ES-I3 (cell line): ENCODE data around the gene FLACC1.

Experiments used
- H3K36me3 ChIP-seq: 2 replicates; pipeline ENCODE4 v1.6.1; 2013; ENCODE audit warnings: mild to moderate bottlenecking, low read length, control low read depth, moderate library complexity; ENCODE audit not compliant: insufficient read depth
- H3K4me1 ChIP-seq: 2 replicates; pipeline ENCODE4 v1.6.1; 2013; ENCODE audit warnings: mild to moderate bottlenecking, control low read depth, low read length; ENCODE audit not compliant: insufficient read depth
- H3K9ac ChIP-seq: 2 replicates; pipeline ENCODE4 v1.6.1; 2013; ENCODE audit warnings: low read depth, mild to moderate bottlenecking, low read length, moderate library complexity
- H3K9me3 ChIP-seq: 2 replicates; pipeline ENCODE4 v1.6.1; 2013; ENCODE audit warnings: mild to moderate bottlenecking, low read length, moderate library complexity; ENCODE audit not compliant: control insufficient read depth, insufficient read depth

Gene FLACC1

DNA sequence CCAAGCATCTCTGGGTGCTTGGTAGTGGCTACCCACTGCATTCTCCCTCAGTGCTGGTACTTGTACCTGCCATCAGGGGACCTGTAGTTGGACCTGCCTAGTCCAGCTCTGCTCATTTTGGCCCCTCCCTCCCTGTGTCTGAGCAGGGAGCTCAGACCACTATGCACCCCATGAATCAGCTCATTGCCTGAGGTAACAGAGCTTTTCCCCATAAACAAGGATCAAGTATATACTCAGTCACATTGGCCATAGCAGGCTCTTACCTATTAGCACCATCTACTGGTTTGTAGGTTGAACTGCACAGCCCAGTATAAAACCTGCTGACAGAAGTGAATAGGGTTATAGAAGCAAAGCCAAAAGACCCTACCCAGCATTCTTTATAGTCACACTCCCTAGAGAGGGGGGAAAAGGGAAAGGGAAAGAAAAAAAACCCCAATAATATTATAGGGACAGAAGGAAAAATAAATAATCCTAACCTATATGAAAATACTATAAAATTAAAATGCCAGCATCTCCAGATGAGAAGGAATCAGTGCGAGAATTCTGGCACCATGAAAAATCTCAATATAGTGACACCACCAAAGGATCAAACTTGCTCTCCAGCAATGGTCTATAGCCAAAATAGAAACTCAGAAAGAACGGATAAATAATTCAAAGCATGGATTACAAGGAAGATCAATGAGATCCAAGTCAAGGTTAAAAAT, 6.9 kb upstream of the FLACC1 start:
- H3K36me3 ChIP-seq, result no peaks in the 10 kb centered on the region
- no peaks in the 10 kb centered on the region for H3K4me1 ChIP-seq
- no peak overlapping the region for H3K9ac ChIP-seq
- no peaks in the 10 kb centered on the region for H3K9me3 ChIP-seq

DNA sequence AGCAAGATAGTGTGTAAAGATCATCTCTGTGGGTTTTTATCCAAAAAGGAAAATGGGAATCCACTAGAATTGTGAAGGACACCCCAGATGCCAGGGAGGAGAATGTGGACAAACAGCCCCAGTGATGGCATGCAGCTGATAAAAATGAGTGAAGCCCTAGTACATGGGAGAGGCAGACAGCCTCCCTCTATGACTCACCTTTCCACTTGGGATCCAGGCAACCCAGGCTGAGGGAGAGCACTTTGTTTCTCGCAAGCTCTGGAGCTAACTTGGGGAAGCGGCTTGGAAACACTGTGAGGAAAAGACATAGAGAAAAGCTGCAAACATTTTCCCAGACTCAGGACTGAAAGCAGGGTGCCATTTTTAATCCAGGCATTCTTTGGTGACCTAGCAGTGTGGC, 5.3 kb upstream of the FLACC1 start:
- Histone ChIP-seq H3K4me1 (0 out of 2 replicates have a peak, but pooled peaks cover 2% of the 10 kb centered on the region), H3K36me3 (no peaks in the 10 kb centered on the region)

DNA sequence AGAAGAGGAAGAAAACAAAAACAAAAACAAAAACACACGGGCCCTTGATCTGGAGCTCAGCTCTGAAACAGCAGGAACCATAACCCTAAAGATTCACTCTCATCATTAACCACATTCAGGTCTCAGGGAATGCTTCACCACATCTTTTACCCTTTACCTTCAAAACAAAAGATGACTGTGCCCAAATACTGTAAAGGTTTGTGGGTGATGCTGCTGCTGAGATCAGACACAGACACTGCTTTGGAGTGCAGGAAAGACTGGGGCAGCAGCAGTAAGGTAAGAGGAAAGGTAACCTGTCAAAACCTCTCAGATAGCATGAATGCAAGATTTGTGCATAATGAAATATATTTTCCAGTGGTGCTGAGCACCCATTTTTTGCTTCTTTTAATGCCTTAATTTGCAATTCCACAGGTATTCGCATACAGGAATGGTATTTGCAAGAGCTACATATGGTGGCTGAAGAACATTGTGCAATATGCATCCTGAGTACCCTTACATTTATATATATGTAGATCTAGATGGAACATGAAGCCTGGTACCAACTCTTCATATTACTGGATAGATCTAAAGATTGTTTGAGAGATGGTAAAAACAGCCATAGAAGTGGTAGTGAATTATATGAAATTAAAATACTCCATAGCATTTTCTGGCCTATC, 4.1 kb upstream of the FLACC1 start:
- no peak overlapping the region for H3K9ac ChIP-seq
- no peaks in the 10 kb centered on the region for H3K36me3 ChIP-seq
- no peaks in the 10 kb centered on the region for H3K9me3 ChIP-seq
- 0 out of 2 replicates have a peak, but pooled peaks cover 3% of the 10 kb centered on the region for H3K4me1 ChIP-seq

More for the DNA sequence above, 5.3 kb upstream of the FLACC1 start:
- Histone ChIP-seq H3K9ac (no peak overlapping the region), H3K9me3 (no peaks in the 10 kb centered on the region)

DNA sequence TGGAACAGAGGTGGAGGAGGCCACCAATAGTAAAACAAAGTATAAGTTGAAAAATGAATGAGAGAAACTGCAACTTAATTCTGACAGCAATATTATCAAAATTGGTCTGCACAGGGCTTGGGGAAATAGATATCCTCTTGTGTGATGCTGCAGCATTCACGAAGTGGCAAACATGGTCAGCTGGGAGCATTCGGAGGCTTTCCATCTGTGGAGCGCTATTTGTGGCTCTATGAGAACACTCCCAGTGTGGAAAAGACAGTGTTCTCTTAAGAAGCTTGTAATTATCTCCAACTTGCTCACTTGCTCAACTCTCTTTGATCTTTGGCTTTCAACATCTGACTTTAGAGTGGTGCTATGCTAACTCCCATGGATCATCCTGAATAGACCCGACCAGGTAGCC, 3.1 kb upstream of the FLACC1 start:
- Histone ChIP-seq H3K4me1 (0 out of 2 replicates have a peak, but pooled peaks cover 3% of the 10 kb centered on the region), H3K9me3 (no peaks in the 10 kb centered on the region), H3K36me3 (no peaks in the 10 kb centered on the region), H3K9ac (no peak overlapping the region)

DNA sequence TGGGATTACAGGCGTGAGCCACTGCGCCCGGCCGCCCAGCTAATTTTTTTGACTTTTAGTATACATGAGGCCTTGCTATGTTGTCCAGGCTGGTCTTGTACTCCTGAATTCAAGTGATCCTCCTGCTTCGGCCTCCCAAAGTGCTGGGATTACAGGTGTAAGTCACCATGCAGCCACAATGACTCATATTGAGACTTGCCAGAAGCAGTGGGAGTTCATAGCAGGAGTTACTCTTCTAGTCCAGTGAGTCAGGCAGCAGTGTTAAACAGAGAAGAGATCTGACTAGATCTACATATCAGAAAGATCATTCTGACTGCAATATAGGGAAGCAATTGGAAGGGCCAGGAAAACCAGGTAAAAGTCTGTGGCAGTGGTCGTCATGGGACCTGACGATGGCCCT, 1.5 kb upstream of the FLACC1 start:
- no peaks in the 10 kb centered on the region for H3K36me3 ChIP-seq
- H3K4me1 ChIP-seq, result 0 out of 2 replicates have a peak, but pooled peaks cover 3% of the 10 kb centered on the region
- H3K9me3 ChIP-seq, result no peaks in the 10 kb centered on the region
- no peak overlapping the region for H3K9ac ChIP-seq

DNA sequence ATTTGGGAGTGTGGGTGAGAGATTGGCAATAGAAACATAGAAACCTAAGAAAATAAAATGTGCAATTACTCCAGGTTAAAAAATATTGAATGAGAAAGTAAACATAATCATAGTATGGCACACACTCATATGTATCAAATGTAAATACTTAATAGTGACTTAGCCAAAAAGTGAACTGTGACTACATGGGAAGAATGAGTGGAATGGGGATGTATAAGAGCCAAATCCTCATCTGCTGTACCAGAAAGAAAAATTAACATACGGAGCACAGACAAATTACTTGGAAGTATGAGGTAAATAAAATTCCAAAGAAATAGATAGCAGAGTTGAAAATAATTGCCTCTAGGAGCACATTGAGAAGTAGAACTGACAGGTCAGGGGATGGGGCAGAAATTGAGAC, 4.0 kb downstream of the FLACC1 start:
- Histone ChIP-seq H3K9me3 (no peaks in the 10 kb centered on the region), H3K4me1 (0 out of 2 replicates have a peak, but pooled peaks cover 3% of the 10 kb centered on the region), H3K36me3 (no peaks in the 10 kb centered on the region), H3K9ac (no peak overlapping the region)

DNA sequence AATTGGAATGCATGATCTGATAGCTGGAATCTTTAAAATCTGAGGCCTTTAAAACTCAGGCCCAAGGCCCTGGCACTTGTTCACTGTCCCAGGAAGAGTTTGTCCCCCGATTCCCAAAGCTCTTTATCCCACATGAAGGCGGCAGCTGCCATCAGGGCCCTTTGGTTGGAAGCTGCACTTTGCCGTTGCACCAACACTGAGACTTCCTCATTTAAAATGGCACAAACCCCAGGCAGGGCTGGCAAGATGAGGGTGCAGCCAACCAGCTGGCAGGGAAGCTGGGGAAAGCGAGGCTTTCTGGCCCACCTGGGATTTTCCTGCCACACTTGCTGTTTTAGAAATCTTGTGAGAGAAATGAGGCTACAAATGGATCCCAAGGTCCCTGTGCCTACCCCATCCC, 6.3 kb downstream of the FLACC1 start:
- Histone ChIP-seq H3K9ac (no peak overlapping the region), H3K9me3 (no peaks in the 10 kb centered on the region), H3K4me1 (no peaks in the 10 kb centered on the region; the same call in 1 of the 2 replicates), H3K36me3 (no peaks in the 10 kb centered on the region)

DNA sequence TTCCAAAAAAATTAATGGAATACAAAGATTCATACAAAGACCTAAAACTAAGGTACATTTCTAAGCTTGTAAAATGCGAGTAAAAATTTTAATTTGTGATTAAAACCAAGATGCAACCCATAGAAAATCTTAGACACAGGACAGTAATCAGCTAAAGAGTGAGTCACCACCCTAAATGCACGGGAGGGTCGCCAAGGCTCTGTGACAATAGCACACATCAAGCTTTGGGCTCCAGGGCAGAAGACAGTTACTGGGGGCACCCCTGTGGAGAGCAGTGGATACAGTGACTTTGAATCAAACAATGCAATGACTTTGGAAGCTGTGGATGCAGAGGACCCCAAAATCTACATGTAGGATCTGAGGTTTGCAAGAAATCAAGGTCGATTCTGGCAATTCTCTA, 7.5 kb downstream of the FLACC1 start:
- no peaks in the 10 kb centered on the region; the same call in 1 of the 2 replicates for H3K4me1 ChIP-seq
- H3K36me3 ChIP-seq, result no peaks in the 10 kb centered on the region
- no peak overlapping the region for H3K9ac ChIP-seq
- no peaks in the 10 kb centered on the region for H3K9me3 ChIP-seq

DNA sequence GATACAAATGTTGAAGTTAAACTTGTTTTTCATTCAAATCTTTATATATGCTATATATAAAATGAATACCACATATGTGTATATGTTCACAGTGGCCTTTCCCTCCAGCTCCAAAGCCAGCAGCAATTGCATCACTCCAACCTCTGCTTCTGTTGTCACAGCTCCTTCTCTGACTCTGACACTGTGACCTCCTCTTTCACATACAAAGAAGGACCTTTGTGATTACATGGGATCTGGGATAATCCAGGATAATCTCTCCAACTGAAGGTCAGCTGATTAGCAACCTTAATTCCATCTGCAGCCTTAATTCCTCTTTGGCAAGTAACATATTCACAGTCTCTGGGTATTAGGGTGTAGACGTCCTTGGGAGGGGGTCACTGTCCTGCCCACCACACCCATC, 8.4 kb downstream of the FLACC1 start:
- no peaks in the 10 kb centered on the region; the same call in 1 of the 2 replicates for H3K4me1 ChIP-seq
- H3K36me3 ChIP-seq, result no peaks in the 10 kb centered on the region
- H3K9ac ChIP-seq, result no peak overlapping the region
- no peaks in the 10 kb centered on the region for H3K9me3 ChIP-seq

DNA sequence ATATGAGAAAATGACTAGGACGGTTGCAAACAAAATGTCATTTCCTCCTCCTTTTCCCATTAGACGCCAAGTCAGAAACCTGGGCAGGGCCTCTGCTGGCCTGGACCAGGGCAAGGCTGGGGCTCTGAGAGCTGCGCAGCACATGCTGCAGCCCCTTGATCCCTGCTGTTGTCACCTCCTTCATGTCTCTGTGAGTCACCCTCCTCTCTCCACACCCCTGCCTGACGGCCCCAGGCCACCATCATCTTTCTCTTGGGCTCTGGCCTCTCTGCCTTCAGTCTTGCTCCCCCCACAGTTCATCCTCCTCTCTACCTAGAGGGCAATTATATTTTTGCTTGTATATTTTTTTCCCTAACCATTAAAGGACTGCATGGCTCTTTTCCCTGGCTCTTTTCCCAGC, 10.0 kb downstream of the FLACC1 start:
- no peaks in the 10 kb centered on the region for H3K36me3 ChIP-seq
- no peaks in the 10 kb centered on the region; the same call in 1 of the 2 replicates for H3K4me1 ChIP-seq
- H3K9ac ChIP-seq, result no peak overlapping the region

DNA sequence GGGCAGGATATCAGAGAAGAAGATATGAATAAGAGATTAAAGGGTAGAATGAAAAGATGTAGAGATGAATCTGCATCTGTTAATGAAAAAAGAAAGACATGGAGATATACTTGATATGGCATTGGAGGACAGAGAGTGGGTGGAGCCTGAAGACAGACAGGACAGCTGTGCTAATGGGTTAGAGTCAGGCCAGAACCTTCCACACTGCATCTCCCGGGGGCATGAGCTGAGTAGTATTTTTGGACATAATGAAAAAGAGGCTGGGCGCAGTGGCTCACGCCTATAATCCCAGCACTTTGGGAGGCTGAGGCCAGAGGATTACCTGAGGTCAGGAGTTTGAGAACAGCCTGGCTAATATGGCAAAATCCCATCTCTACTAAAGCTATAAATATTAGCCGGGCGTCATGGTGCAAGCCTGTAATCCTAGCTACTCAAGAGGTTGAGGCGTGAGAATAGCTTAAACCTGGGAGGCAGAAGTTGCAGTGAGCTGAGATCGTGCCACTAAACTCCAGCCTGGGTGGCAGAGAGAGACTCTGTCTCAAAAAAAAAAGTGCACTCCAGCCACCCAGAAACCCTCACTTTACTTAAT, 11.4 kb downstream of the FLACC1 start:
- Histone ChIP-seq H3K9ac (no peak overlapping the region), H3K36me3 (no peaks in the 10 kb centered on the region), H3K4me1 (no peaks in the 10 kb centered on the region; the same call in 1 of the 2 replicates), H3K9me3 (no peaks in the 10 kb centered on the region)

More for the DNA sequence above, 10.0 kb downstream of the FLACC1 start:
- no peaks in the 10 kb centered on the region for H3K9me3 ChIP-seq

DNA sequence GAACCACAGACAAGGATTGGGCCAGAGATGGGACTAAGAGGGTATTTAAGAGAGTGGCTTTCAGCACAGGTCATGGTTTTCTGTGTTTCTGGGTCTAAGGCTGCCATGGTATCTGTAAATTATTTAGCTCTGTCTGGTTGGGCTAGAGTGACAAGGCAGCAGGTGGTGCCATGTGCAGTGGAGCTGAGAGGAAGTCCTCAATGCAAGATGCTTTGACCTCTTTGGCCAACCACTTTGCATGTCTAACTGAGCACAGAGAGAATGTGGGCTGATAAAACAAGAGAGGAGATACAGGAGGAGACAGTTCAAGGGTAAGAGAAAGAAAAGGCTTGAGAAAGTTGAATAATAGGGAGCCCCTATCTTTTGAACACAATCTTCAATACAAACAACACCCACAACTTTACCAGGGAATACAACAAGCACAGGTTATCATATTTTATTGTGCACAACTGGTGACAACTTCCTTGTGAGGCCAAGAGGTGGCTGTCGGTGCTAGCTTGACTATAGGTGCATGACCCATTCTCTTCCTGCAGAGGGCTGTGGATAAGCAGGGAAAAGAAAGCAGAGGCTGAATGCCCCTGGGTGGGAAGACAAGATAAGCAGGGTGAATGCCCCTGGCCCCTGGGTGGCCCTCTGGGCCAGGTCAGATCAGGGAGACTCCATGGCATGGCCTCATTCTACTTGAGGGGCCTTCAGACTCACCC, 12.3 kb downstream of the FLACC1 start:
- Histone ChIP-seq H3K4me1 (no peaks in the 10 kb centered on the region; the same call in 1 of the 2 replicates), H3K36me3 (no peaks in the 10 kb centered on the region), H3K9ac (no peak overlapping the region), H3K9me3 (no peaks in the 10 kb centered on the region)

DNA sequence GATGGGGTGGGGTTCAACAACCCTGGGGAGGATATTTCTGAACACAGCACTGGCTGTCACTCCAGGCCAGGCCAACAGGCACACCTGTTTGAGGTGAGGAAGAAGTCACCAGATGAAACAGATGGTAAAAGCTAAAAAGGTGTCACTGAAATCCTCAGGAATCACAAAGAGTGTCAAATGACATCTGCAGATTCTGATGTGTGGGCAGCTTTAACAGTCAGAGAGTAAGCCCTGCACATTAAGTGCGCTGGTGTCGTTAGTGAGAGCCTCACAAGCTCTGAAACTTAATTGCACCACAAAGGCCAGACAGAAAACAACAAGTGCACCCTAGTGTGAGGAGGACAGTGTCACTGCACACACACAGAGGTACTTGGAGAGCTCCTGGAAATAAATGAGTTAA, 13.6 kb downstream of the FLACC1 start:
- no peaks in the 10 kb centered on the region for H3K36me3 ChIP-seq
- no peaks in the 10 kb centered on the region for H3K9me3 ChIP-seq
- no peak overlapping the region for H3K9ac ChIP-seq
- no peaks in the 10 kb centered on the region; the same call in 1 of the 2 replicates for H3K4me1 ChIP-seq

DNA sequence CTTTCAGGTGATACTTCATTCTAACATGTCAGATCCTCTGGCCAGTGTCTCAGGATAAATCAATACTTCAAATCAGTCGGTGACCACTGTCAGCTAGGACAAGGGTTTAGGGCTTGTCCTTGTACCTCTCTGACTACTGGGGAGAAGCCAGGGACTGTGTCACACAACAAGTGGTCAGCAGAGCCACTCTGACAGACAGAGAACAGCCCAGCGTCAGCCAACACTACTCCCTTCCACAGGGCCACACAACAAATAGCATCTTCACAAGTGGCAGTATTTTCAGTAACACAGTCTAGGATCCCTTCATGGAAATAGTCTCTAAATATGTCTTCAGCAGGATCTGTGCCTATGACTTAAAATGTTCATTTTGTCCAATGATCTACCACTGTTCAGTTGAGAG, 14.2 kb downstream of the FLACC1 start:
- Histone ChIP-seq H3K4me1 (no peaks in the 10 kb centered on the region; the same call in 1 of the 2 replicates), H3K9ac (no peak overlapping the region), H3K9me3 (no peaks in the 10 kb centered on the region), H3K36me3 (no peaks in the 10 kb centered on the region)
